ENCODE data around the gene PLIN5. TPM values are rescaled to one million over a fixed set of nuclear protein-coding genes. Genes with fewer than 3 reads are reported as not detected.
A peak's percentile ranks its signal among the peaks of the same experiment; 100 is the strongest.
"Not testable (repeated sequence)": the region's sequence is repeated elsewhere in the genome, so short reads cannot be mapped to it uniquely, and the experiment has no call there.

Gene PLIN5
- total RNA-seq, 1 donor from 2014 or later = 4.3 TPM

DNA sequence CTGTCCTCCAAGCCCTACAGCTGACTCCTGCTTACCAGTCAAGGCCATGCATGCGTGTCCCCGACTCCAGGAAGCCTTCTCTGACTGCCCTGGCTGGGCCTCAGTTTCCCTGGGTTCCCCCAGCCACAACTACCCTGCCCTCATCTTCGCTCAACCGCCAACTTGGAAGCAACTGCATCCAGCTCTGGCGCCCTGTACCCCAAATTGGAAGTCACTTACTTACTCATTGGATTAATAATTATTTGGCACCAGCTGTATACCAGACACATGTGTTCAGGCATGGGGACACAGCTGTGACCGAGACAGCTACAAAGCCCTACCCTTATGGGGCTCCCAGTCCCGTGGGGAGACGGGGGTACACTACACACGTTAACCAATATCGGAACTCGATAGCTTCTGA, 35.4 kb upstream of the PLIN5 start:
- TF ChIP-seq, protein P1, sequence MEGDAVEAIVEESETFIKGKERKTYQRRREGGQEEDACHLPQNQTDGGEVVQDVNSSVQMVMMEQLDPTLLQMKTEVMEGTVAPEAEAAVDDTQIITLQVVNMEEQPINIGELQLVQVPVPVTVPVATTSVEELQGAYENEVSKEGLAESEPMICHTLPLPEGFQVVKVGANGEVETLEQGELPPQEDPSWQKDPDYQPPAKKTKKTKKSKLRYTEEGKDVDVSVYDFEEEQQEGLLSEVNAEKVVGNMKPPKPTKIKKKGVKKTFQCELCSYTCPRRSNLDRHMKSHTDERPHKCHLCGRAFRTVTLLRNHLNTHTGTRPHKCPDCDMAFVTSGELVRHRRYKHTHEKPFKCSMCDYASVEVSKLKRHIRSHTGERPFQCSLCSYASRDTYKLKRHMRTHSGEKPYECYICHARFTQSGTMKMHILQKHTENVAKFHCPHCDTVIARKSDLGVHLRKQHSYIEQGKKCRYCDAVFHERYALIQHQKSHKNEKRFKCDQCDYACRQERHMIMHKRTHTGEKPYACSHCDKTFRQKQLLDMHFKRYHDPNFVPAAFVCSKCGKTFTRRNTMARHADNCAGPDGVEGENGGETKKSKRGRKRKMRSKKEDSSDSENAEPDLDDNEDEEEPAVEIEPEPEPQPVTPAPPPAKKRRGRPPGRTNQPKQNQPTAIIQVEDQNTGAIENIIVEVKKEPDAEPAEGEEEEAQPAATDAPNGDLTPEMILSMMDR (conservative IDR thresholded peaks at IDR 0.05) = no peak
- no peaks in the 10 kb centered on the region for H3K36me3 Mint-ChIP-seq
- peaks cover 11% of the 10 kb centered on the region for H3K4me1 Mint-ChIP-seq (ENCODE audit: unreplicated experiment)
- no peaks in the 10 kb centered on the region for H3K9me3 Mint-ChIP-seq
- no peak for DNase-seq (ENCODE audit: extremely low spot score, unreplicated experiment)
- H3K27me3 Mint-ChIP-seq = no peaks in the 10 kb centered on the region
- no peak overlapping the region for H3K27ac Mint-ChIP-seq
- H3K4me3 Mint-ChIP-seq = no peak overlapping the region

DNA sequence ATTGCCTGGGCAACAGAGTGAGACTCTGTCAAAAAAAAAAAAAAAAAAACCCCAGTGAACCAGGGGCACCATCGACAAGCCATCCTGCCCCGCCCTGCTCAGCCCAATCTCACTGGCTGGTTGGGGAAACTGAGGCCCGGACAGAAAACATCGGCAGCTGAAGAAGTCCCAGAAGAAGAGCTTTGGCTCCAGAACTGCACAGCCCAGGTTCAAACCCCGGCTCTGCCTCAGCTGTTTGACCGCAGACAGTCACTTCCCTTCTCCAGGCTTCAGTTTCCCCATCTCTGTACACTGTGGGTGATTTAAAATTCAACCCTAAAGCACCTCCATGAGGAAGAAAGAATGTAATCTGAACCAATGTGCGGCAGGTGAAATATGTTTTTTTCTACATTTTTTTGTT, 33.9 kb upstream of the PLIN5 start:
- no peaks in the 10 kb centered on the region for H3K9me3 Mint-ChIP-seq
- no peak for DNase-seq (ENCODE audit: extremely low spot score, unreplicated experiment)
- no peak overlapping the region for H3K4me3 Mint-ChIP-seq
- H3K27me3 Mint-ChIP-seq = no peaks in the 10 kb centered on the region
- H3K4me1 Mint-ChIP-seq (ENCODE audit: unreplicated experiment) = peaks cover 7% of the 10 kb centered on the region
- no peaks in the 10 kb centered on the region for H3K36me3 Mint-ChIP-seq
- TF ChIP-seq, protein P1 (conservative IDR thresholded peaks at IDR 0.05) = no peak
- H3K27ac Mint-ChIP-seq = no peak overlapping the region

DNA sequence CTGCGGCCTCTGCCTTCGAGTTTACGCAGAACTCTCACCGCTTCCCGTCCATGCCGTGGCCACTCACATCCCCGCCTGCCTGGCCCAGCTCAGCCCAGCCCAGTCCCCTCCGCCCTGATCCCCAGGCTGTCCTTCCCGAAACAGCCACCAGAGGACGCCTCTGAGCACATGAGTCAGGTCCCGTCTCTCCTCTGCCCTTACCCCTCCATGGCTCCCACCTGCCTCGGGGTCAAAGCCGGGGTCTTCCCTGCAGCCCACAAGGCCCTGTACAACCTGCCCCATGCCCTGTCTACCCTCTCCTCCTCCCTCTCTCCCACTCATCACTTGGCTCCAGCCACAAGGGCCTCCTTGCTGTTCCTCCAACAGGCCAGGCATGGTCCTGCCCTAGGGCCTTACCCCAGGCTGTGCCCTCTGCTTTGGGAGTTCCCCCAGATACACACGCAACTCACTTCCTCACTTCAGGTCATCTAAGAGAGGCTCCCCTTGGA, 32.6 kb upstream of the PLIN5 start:
- TF ChIP-seq, protein P1 (conservative IDR thresholded peaks at IDR 0.05) = peak; percentile 85
- peak overlapping the region; percentile 9 for H3K27ac Mint-ChIP-seq
- no peaks in the 10 kb centered on the region for H3K36me3 Mint-ChIP-seq
- DNase-seq (ENCODE audit: extremely low spot score, unreplicated experiment) = no peak
- H3K27me3 Mint-ChIP-seq = no peaks in the 10 kb centered on the region
- no peak overlapping the region for H3K4me3 Mint-ChIP-seq
- H3K9me3 Mint-ChIP-seq = no peaks in the 10 kb centered on the region
- H3K4me1 Mint-ChIP-seq (ENCODE audit: unreplicated experiment) = peaks cover 7% of the 10 kb centered on the region

DNA sequence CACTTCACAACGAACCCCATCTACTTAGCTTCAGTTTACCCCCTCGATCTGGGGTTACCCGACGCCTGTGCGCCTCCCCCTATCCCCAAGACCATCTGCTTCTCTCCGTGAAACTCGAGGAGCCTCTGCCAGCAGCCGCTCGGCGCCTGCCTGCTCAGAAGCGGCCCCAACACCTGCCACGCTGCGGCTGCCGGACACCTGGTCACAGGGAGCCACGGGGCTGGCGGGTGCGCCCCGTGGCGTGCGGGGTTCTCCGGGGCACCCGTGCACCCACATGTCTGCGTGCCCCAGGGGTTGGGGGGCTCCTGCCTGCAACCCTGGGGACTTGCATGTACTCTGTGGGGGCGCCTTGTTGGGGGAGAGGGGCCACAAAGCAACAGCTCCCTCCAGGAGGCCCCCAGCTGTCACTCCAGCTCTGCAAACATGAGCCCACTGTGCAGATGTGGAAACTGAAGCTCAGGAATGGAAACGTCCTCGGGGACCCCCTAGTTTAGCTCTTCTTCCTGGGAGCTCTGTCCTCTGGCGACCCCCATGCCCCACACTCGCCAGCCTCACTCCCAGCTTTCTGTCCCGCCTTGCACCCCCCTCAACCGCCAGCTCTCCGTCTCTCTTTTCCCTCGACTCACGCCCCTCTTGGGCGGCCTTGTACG, 31.5 kb upstream of the PLIN5 start:
- no peaks in the 10 kb centered on the region for H3K9me3 Mint-ChIP-seq
- H3K27ac Mint-ChIP-seq = no peak overlapping the region
- no peaks in the 10 kb centered on the region for H3K27me3 Mint-ChIP-seq

DNA sequence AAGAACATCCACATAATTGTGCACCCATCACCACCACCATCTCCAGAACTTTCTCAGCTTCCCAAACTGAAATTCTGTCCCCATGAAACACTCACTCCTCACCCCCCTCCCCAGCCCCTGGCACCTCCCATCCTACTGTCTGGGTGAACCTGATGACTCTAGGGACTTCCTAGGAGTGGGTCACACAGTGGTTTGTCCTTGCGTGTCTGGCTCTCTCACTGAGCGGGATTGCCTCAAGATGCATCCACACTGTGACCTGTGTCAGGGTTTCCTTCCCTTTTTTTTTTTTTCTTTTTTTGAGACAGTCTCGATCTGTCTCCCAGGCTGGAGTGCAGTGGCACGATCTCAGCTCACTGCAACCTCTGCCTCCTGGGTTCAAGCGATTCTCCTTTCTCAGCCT, 28.5 kb upstream of the PLIN5 start:
- H3K9me3 Mint-ChIP-seq; H3K27me3 Mint-ChIP-seq; DNase-seq (ENCODE audit: extremely low spot score, unreplicated experiment); H3K36me3 Mint-ChIP-seq; H3K4me3 Mint-ChIP-seq; H3K27ac Mint-ChIP-seq; H3K4me1 Mint-ChIP-seq (ENCODE audit: unreplicated experiment): not testable (repeated sequence)

More for the DNA sequence above, 31.5 kb upstream of the PLIN5 start:
- no peaks in the 10 kb centered on the region for H3K36me3 Mint-ChIP-seq
- no peak overlapping the region for H3K4me3 Mint-ChIP-seq
- H3K4me1 Mint-ChIP-seq (ENCODE audit: unreplicated experiment) = peaks cover 7% of the 10 kb centered on the region
- no peak for DNase-seq (ENCODE audit: extremely low spot score, unreplicated experiment)
- TF ChIP-seq, protein P1 (conservative IDR thresholded peaks at IDR 0.05) = no peak

DNA sequence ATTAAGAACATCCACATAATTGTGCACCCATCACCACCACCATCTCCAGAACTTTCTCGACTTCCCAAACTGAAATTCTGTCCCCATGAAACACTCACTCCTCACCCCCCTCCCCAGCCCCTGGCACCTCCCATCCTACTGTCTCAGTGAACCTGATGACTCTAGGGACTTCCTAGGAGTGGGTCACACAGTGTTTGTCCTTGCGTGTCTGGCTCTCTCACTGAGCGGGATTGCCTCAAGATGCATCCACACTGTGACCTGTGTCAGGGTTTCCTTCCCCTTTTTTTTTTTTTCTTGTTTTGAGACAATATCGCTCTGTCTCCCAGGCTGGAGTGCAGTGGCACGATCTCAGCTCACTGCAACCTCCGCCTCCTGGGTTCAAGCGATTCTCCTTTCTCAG, 27.1 kb upstream of the PLIN5 start:
- not testable (repeated sequence) for H3K27ac Mint-ChIP-seq; H3K4me1 Mint-ChIP-seq (ENCODE audit: unreplicated experiment); H3K9me3 Mint-ChIP-seq; DNase-seq (ENCODE audit: extremely low spot score, unreplicated experiment); H3K4me3 Mint-ChIP-seq; H3K36me3 Mint-ChIP-seq; H3K27me3 Mint-ChIP-seq

Measured in type B pancreatic cell (in vitro differentiated cells).